ENCODE data around the gene IL15.

- TF ChIP-seq POLR2A (IDR thresholded peaks at IDR 0.05; ENCODE audit: control extremely low read depth in 1 of 2, low read depth in 2 of 2, low read length in 2 of 2): no peak
- TF ChIP-seq TAF7 (optimal IDR thresholded peaks at IDR 0.05; ENCODE audit: borderline replicate concordance, low read depth, low read length): no peak
- TF ChIP-seq, protein P1, sequence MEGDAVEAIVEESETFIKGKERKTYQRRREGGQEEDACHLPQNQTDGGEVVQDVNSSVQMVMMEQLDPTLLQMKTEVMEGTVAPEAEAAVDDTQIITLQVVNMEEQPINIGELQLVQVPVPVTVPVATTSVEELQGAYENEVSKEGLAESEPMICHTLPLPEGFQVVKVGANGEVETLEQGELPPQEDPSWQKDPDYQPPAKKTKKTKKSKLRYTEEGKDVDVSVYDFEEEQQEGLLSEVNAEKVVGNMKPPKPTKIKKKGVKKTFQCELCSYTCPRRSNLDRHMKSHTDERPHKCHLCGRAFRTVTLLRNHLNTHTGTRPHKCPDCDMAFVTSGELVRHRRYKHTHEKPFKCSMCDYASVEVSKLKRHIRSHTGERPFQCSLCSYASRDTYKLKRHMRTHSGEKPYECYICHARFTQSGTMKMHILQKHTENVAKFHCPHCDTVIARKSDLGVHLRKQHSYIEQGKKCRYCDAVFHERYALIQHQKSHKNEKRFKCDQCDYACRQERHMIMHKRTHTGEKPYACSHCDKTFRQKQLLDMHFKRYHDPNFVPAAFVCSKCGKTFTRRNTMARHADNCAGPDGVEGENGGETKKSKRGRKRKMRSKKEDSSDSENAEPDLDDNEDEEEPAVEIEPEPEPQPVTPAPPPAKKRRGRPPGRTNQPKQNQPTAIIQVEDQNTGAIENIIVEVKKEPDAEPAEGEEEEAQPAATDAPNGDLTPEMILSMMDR (IDR thresholded peaks at IDR 0.05; ENCODE audit: control extremely low read depth in 1 of 3, insufficient read depth in 1 of 3, low read depth in 1 of 3, low read length in 3 of 3): no peak
- TF ChIP-seq POLR2AphosphoS5 (IDR thresholded peaks at IDR 0.05; ENCODE audit: low read depth, low read length): no peak
- no peak for TF ChIP-seq CEBPB (IDR thresholded peaks at IDR 0.05; ENCODE audit: low read depth, low read length)
Measured at GRCh38 chr4:141746026-141746425, 109.6 kb downstream of the IL15 start.

All from H1 (cell line).